Neuronal stem cell (in vitro differentiated cells): ENCODE measurements around the gene AMOTL2.

Experiments
- DNase-seq: peaks from one replicate; pipeline ENCODE4 v3.0.0-alpha.2; 2013; ENCODE audit warnings: low spot score
- H2AFZ ChIP-seq: one replicate; pipeline ENCODE4 v1.6.1; 2013; ENCODE audit warnings: mild to moderate bottlenecking, low read length, inconsistent platforms
- H2AK5ac ChIP-seq: 2 replicates; pipeline ENCODE4 v1.6.1; 2013; ENCODE audit warnings: low read depth, mild to moderate bottlenecking, inconsistent platforms, low read length, moderate library complexity, mixed read lengths
- H2BK120ac ChIP-seq: 2 replicates; pipeline ENCODE4 v1.6.1; 2013; ENCODE audit warnings: low read depth, mild to moderate bottlenecking, inconsistent platforms, low read length, moderate library complexity, mixed read lengths
- H2BK12ac ChIP-seq: one replicate; pipeline ENCODE4 v1.6.1; 2013; ENCODE audit warnings: low read length, inconsistent platforms
- H2BK15ac ChIP-seq: 2 replicates; pipeline ENCODE4 v1.6.1; 2013; ENCODE audit warnings: mild to moderate bottlenecking, low read length, inconsistent platforms, mixed read lengths
- H2BK5ac ChIP-seq: one replicate; pipeline ENCODE4 v1.6.1; 2013; ENCODE audit warnings: inconsistent platforms, mild to moderate bottlenecking, low read length, moderate library complexity
- H3K14ac ChIP-seq: one replicate; pipeline ENCODE4 v1.6.1; 2013; ENCODE audit warnings: low read length, inconsistent platforms
- H3K18ac ChIP-seq: 2 replicates; pipeline ENCODE4 v1.6.1; 2013; ENCODE audit warnings: low read length, inconsistent platforms
- H3K23ac ChIP-seq: 2 replicates; pipeline ENCODE4 v1.6.1; 2013; ENCODE audit warnings: low read depth, mild to moderate bottlenecking, mixed read lengths, low read length, inconsistent platforms; ENCODE audit not compliant: poor library complexity
- H3K27ac ChIP-seq: replicated peaks from 3 replicates; pipeline ENCODE4 v1.5.1; 2013; ENCODE audit warnings: low read length, inconsistent platforms
- H3K27me3 ChIP-seq, 3 experiments: 2 replicates each; pipeline ENCODE4 v1.6.1; 2013; ENCODE audit warnings: low read length in 3 of 3, mild to moderate bottlenecking in 2 of 3, inconsistent platforms in 1 of 3, low read depth in 1 of 3, mixed read lengths in 1 of 3, moderate library complexity in 1 of 3; ENCODE audit not compliant: control insufficient read depth in 3 of 3, insufficient read depth in 3 of 3
- H3K36me3 ChIP-seq, 2 donors: replicated peaks in 1 of 2; 2 replicates each; pipeline ENCODE4 v1.6.1; 2013; ENCODE audit warnings: low read length in 2 of 2; ENCODE audit not compliant: control insufficient read depth in 2 of 2, insufficient read depth in 2 of 2
- H3K4ac ChIP-seq: 2 replicates; pipeline ENCODE4 v1.6.1; 2013; ENCODE audit warnings: inconsistent platforms, mild to moderate bottlenecking, low read length, moderate library complexity
- H3K4me1 ChIP-seq, 2 donors: 1 replicate in 1 of 2; 2 replicates in 1 of 2; pipeline ENCODE4 v1.6.1; 2013; ENCODE audit warnings: low read length in 2 of 2, low read depth in 1 of 2; ENCODE audit not compliant: control insufficient read depth in 2 of 2, insufficient read depth in 1 of 2
- H3K4me2 ChIP-seq: one replicate; pipeline ENCODE4 v1.6.1; 2013; ENCODE audit warnings: mild to moderate bottlenecking, low read length, inconsistent platforms; ENCODE audit not compliant: insufficient read depth, poor library complexity, severe bottlenecking
- H3K4me3 ChIP-seq, 2 donors: 2 replicates each; pipeline ENCODE4 v1.5.1; 2013; ENCODE audit warnings: low read length in 2 of 2, mild to moderate bottlenecking in 2 of 2, inconsistent platforms in 1 of 2, moderate library complexity in 1 of 2
- H3K79me1 ChIP-seq: one replicate; pipeline ENCODE4 v1.6.1; 2013; ENCODE audit warnings: low read depth, mild to moderate bottlenecking, inconsistent platforms, low read length, moderate library complexity
- H3K9ac ChIP-seq: one replicate; pipeline ENCODE4 v1.6.1; 2013; ENCODE audit warnings: mild to moderate bottlenecking, low read depth, low read length, inconsistent platforms; ENCODE audit not compliant: poor library complexity
- H3K9me3 ChIP-seq, 2 donors: replicated peaks in 1 of 2; 2 replicates each; pipeline versions ENCODE3 to v1.6.1; 2013; ENCODE audit warnings: low read length in 2 of 2, mild to moderate bottlenecking in 2 of 2, inconsistent platforms in 1 of 2, low read depth in 1 of 2, mixed read lengths in 1 of 2, moderate library complexity in 1 of 2; ENCODE audit not compliant: control insufficient read depth in 2 of 2, insufficient read depth in 1 of 2
- H4K8ac ChIP-seq: one replicate; pipeline ENCODE4 v1.6.1; 2013; ENCODE audit warnings: low read depth, mild to moderate bottlenecking, inconsistent platforms, low read length, moderate library complexity
- H4K91ac ChIP-seq: one replicate; pipeline ENCODE4 v1.6.1; 2013; ENCODE audit warnings: low read length, low read depth, mild to moderate bottlenecking, inconsistent platforms; ENCODE audit not compliant: poor library complexity
- WGBS, 2 donors: extraction: QIAGEN DNeasy Blood & Tissue Kit; methylation state at CpG; one replicate each; pipeline ENCODE4 v1.1.7; 2013; ENCODE audit warnings: missing lambda C conversion rate in 2 of 2, mixed read lengths in 1 of 2; ENCODE audit not compliant: insufficient read length in 2 of 2, insufficient replicate concordance in 1 of 2; ENCODE audit errors: extremely low coverage in 2 of 2; 5-methylcytosine and 5-hydroxymethylcytosine counted together

The AMOTL2 gene

GRCh38 chr3:134397755-134398154, 23.5 kb upstream of the AMOTL2 start:
- no peak overlapping the region for H4K91ac ChIP-seq
- H3K4me3 ChIP-seq: no peak overlapping the region
- H2AK5ac ChIP-seq: no peak overlapping the region
- no peak overlapping the region for H4K8ac ChIP-seq
- no peak overlapping the region for H2BK12ac ChIP-seq
- no peak overlapping the region for H3K9ac ChIP-seq
- H2AFZ ChIP-seq: no peak overlapping the region
- peaks cover 3 to 6% of the 10 kb centered on the region in 2 donors for H3K9me3 ChIP-seq
- H3K36me3 ChIP-seq: no peaks in the 10 kb centered on the region
- no peak for DNase-seq
- H3K27ac ChIP-seq: no peak overlapping the region
- H2BK120ac ChIP-seq: no peak overlapping the region
- H3K18ac ChIP-seq: no peak overlapping the region
- peaks cover 0 to 31% (median 0%) of the 10 kb centered on the region in 3 experiments for H3K27me3 ChIP-seq
- no peak overlapping the region for H3K23ac ChIP-seq
- no peaks in the 10 kb centered on the region for H3K4me1 ChIP-seq
- no peak overlapping the region for H3K14ac ChIP-seq
- H3K4ac ChIP-seq: no peak overlapping the region
- H3K79me1 ChIP-seq: no peaks in the 10 kb centered on the region
- no CpG with 5 or more reads among the region's 7 CpGs for WGBS, 2 donors
- H3K4me2 ChIP-seq: no peak overlapping the region
- no peak overlapping the region for H2BK15ac ChIP-seq
- H2BK5ac ChIP-seq: no peak overlapping the region

- Histone ChIP-seq H3K36me3 (no peaks in the 10 kb centered on the region), H4K8ac (no peak overlapping the region), H3K4me1 (no peaks in the 10 kb centered on the region), H3K27ac (no peak overlapping the region), H2AK5ac (no peak overlapping the region), H3K79me1 (no peaks in the 10 kb centered on the region), H2BK15ac (no peak overlapping the region), H3K27me3 (peaks cover 0 to 45% (median 0%) of the 10 kb centered on the region in 3 experiments), H3K4me2 (no peak overlapping the region), H2BK12ac (no peak overlapping the region), H3K9me3 (no peaks in the 10 kb centered on the region), H2BK120ac (no peak overlapping the region), H3K14ac (no peak overlapping the region), H3K4me3 (no peak overlapping the region), H2BK5ac (no peak overlapping the region), H2AFZ (no peak overlapping the region), H3K9ac (no peak overlapping the region), H3K23ac (no peak overlapping the region), H3K4ac (no peak overlapping the region), H4K91ac (no peak overlapping the region), H3K18ac (no peak overlapping the region)
- no CpG with 5 or more reads among the region's 1 CpG for WGBS, 2 donors
- DNase-seq: no peak
Observed at GRCh38 chr3:134395103-134395502, 20.9 kb upstream of the AMOTL2 start.

- Histone ChIP-seq H3K27me3 (peaks cover 0 to 45% (median 0%) of the 10 kb centered on the region in 3 experiments), H3K4ac (no peak overlapping the region), H2AFZ (no peak overlapping the region), H2AK5ac (no peak overlapping the region), H3K4me2 (no peak overlapping the region), H3K79me1 (no peaks in the 10 kb centered on the region), H4K8ac (no peak overlapping the region), H4K91ac (no peak overlapping the region), H3K36me3 (no peaks in the 10 kb centered on the region), H3K14ac (no peak overlapping the region), H3K4me3 (no peak overlapping the region), H3K27ac (no peak overlapping the region), H3K9ac (no peak overlapping the region), H2BK120ac (no peak overlapping the region), H3K4me1 (no peaks in the 10 kb centered on the region), H2BK5ac (no peak overlapping the region), H2BK12ac (no peak overlapping the region), H2BK15ac (no peak overlapping the region), H3K18ac (no peak overlapping the region), H3K23ac (no peak overlapping the region), H3K9me3 (peaks cover 0 to 2% of the 10 kb centered on the region in 2 donors)
- WGBS, 2 donors: no CpG with 5 or more reads among the region's 4 CpGs
- DNase-seq: no peak
Observed at GRCh38 chr3:134394380-134394779, 20.1 kb upstream of the AMOTL2 start.

GRCh38 chr3:134393074-134393473, 18.8 kb upstream of the AMOTL2 start:
- Histone ChIP-seq H3K9me3 (peaks cover 0 to 2% of the 10 kb centered on the region in 2 donors), H2AK5ac (no peak overlapping the region), H2BK15ac (no peak overlapping the region), H3K27ac (no peak overlapping the region), H2BK5ac (no peak overlapping the region), H3K4me1 (peaks cover 0 to 3% of the 10 kb centered on the region in 2 donors), H3K4ac (no peak overlapping the region), H3K27me3 (peaks cover 0 to 57% (median 0%) of the 10 kb centered on the region in 3 experiments), H3K4me2 (no peak overlapping the region), H4K8ac (no peak overlapping the region), H2BK12ac (no peak overlapping the region), H3K4me3 (no peak overlapping the region), H3K79me1 (no peaks in the 10 kb centered on the region), H3K9ac (no peak overlapping the region), H3K36me3 (no peaks in the 10 kb centered on the region), H3K18ac (peak overlapping the region; percentile 11), H2BK120ac (no peak overlapping the region), H3K14ac (no peak overlapping the region), H4K91ac (no peak overlapping the region), H2AFZ (no peak overlapping the region), H3K23ac (no peak overlapping the region)
- DNase-seq: no peak
- WGBS, 2 donors: no CpG with 5 or more reads among the region's 2 CpGs
